M059J (cell line): Measurements from ENCODE around the gene PIK3R2. TPM values are rescaled to one million over a fixed set of nuclear protein-coding genes. Genes with fewer than 3 reads are reported as not detected.
A peak's percentile ranks its signal among the peaks of the same experiment; 100 is the strongest.

Source experiments
- DNase-seq: peaks from one replicate; pipeline ENCODE4 v3.0.0-alpha.2; 2012; ENCODE audit warnings: low read depth
- total RNA-seq: library from RNA; depleted of rRNA; stranded (reverse); fragments of >200 nt; shearing (Covaris generic); gene quantifications from 2 replicates; pipeline ENCODE4 v1.2.3, GENCODE V29; 2014

Gene PIK3R2
- total RNA-seq, 1 experiment from 2014 or later: 21.7 TPM

DNA sequence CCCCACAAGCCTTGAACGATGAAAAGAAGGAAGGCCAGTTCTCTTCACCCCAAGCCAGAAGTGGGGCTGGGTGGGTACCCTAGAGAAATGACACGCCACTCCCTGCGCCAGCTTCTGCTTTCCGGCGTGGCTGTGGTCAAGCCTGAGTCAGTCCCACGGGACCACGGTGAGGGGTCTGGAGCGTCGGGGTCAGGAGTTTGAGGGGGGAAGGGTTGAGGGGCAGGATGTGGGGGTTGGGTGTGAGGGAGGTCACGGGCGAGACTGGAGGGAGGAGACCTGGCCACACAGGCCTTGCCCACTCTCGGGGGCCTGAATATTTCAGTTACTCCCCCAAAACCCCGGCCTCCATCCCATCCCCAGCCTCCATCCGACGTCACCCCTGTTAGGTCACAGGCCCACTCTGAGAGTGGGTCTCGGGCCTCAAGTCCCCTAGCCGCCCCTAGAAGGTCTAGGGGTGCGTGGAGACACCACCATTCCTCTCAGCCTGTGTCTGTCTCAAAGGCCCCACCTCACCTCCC, 20.1 kb downstream of the PIK3R2 start:
- DNase-seq: no peak

DNA sequence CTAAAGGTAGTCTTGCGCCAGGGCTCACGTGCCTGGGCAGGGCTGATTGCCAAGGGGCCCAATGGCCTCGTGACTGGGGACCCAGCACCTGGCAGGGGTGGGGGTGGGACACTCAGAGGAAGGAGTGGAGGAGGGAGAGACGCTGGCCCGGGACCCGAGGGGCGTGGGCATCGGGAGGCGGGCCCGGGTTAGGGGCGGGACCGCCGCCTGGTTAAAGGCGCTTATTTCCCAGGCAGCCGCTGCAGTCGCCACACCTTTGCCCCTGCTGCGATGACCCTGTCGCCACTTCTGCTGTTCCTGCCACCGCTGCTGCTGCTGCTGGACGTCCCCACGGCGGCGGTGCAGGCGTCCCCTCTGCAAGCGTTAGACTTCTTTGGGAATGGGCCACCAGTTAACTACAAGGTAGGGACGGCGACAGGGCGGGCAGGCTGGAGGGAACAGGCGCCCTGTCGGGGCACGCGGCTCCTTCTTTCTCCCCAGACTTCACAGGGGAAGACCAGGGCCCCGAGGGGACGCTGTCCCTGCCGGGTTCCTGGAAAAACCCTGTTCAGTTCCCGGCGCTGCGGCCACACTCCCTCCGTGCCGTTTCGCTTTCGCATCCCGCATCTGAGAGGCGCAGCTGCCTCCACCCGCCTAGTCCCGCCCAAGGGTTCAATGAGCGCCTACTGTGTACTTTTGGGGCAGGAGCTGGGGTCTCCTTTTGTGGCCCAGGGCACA, 20.8 kb downstream of the PIK3R2 start, which contains the start of gene IFI30:
IFI30 (plus strand) TSS at position 242 of the 717 bp plus-strand sequence; CDS start at position 271, 29 bp downstream.
- peak; percentile 69 for DNase-seq

DNA sequence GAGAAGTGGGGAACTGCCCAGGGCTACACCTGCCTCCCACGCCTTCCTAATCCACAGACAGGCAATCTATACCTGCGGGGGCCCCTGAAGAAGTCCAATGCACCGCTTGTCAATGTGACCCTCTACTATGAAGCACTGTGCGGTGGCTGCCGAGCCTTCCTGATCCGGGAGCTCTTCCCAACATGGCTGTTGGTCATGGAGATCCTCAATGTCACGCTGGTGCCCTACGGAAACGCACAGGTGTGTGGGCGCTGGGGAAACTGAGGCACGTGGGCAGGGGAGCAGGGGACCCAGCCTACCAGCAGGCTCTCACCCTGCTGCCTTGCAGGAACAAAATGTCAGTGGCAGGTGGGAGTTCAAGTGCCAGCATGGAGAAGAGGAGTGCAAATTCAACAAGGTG, 22.0 kb downstream of the PIK3R2 start:
- no peak for DNase-seq

DNA sequence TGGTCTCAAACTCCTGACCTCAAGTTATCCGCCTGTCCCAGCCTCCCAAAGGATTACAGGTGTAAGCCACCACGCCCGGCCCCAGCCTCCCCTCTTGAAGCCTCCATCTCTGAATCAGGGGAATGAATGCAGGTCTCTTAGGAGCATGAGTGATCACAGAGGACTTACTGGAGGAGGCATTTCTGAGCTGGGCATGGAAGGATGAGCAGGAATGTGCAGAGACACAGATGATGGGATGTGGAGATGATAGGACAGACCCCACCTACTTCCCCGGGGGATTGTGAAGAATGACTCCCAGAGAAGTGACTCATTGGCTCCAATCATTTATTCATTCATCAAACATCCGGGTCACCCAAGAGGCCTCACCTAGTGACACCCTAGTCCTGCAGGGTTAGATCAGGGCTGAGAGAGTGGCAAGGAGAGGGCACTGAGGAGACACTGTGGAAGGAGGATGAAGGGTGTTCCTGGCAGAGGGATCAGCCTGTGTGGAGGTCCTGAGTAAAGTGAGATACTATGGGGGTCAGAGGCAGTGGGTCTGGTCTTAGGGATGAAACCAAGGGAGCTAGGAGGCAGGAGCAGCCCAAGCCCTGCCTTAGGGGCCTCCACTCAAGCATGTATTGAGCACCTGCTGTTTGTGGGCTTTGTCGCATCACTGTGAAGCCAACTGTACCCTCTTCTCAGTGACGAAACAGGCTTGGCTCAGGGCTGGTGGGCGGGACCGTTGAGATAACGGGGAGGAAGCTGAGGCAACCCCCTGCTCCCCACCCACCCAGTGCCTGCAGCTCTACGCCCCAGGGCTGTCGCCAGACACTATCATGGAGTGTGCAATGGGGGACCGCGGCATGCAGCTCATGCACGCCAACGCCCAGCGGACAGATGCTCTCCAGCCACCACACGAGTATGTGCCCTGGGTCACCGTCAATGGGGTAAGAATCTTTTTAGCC, 23.7 kb downstream of the PIK3R2 start:
- no peak for DNase-seq

DNA sequence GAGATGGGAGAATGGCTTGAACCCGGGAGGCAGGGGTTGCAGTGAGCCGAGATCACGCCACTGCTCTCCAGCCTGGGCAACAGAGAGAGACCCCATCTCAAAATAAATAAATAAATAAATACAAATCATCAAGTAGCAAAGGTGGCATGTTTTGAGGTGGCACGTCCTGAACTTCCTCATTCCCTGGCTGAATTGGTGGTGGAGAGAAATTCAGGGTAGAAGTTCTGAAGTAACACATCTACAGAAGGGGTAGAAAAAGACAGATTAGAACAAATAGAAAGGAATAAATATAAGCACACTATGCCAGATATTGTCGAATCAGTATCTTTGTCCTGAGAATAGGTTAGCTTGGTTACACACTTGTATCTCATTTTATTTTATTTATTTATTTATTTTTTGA, 27.0 kb downstream of the PIK3R2 start:
- no peak for DNase-seq

DNA sequence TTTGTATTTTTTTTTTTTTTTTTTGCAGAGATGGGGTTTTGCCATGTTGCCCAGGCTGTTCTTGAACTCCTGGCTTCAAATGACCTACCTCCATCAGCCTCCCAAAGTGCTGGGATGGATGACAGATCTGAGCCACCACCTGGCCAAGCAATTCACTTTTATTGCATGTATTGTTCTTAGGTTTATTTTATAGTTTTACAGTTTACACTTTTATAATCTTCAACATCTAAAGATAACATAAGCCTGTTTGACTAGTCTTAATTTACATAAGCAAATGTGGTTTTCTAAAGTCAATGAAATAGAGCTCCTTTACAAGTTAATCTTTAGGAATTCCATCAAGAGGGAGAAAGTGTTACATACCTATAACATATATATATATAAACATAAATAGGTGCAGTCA, 30.6 kb downstream of the PIK3R2 start:
- no peak for DNase-seq

DNA sequence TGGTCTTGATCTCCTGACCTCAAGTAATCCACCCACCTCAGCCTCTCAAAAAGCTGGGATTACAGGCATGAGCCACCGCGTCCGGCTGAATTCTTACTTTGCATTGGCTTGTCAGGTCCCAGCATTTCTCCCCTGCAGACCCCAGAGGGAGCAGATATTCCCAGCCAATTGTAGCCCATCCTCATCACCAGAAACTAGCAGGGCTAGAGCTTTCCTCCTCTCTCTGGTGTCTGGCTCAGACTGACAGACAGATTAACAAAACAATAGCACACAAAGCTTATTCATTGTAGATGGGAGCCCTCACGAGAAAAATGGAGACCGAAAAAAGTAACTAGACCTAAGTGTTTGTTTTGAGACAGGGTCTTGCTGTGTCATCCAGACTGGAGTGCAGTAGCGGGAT, 32.6 kb downstream of the PIK3R2 start:
- DNase-seq: no peak

DNA sequence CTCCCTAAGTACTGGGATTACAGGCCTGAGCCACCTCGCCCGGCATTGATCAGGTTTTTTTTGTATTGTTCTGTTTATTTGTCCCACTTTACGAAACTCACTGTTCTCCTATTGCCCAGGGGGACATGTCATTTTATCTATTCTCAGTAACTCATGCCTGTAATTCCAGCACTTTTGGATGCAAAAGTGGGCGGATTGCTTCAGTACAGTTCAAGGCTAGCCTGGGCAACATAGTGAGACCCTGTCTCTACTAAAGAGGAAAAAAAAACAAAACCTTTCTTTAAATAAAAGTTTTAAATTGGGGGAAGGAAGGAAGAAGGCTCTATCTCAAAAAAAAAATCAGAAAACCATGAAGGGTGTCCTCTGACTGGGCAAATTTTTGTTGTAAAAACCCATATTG, 37.3 kb downstream of the PIK3R2 start:
- no peak for DNase-seq

DNA sequence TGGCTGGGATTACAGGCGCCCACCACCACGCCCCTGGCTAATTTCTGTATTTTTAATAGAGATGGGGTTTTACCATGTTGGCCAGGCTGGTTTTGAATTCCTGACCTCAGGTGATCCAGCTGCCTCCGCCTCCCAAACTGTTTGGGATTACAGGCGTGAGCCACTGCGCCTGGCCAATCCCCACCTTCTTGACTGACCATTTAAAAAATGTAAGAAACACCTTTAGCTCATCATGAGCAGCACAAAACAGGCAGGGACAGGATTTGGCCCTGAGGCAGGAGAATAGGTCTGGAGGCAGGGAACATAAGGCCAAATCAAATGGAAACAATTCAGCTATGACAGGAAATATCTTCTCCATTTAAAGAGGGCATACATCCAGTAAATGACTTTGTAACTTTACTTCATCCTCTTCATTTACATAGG, 38.7 kb downstream of the PIK3R2 start:
- no peak for DNase-seq

DNA sequence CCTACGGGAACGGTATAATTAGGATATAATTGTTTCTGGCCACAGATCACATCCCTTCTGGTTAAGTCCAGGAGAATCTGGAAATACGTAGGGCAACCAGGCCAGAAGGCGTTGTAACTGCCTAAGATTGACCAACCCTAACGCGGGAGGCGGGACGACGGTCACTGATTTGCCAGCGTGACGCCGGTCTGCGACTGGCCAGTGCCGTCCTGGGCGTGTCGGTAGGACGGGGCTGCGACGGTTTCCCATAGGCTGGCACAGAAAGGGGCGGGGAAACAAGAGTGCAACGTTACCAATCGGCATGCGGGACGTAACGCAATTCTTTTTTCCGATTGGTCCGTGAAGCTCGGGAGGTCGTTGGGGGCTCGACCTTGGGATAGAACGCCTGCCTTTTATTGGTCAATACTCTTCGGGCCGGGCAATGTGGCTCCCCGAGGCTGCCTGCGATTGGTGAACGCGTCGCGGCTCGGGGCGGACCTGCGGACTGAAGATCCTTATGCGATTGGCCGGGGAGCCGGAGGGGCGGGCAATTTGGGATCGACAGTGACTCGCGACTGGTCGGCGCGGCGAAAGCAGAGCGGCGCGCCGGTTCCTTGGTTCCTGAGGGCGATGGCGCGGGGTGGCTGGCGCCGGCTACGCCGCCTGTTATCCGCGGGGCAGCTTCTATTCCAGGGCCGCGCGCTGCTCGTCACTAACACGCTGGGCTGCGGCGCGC, 39.9 kb downstream of the PIK3R2 start, which contains the start of gene MPV17L2:
MPV17L2 (plus strand) TSS at position 546 of the 715 bp plus-strand sequence; CDS start at position 610, 64 bp downstream.
- peak; percentile 100 for DNase-seq

DNA sequence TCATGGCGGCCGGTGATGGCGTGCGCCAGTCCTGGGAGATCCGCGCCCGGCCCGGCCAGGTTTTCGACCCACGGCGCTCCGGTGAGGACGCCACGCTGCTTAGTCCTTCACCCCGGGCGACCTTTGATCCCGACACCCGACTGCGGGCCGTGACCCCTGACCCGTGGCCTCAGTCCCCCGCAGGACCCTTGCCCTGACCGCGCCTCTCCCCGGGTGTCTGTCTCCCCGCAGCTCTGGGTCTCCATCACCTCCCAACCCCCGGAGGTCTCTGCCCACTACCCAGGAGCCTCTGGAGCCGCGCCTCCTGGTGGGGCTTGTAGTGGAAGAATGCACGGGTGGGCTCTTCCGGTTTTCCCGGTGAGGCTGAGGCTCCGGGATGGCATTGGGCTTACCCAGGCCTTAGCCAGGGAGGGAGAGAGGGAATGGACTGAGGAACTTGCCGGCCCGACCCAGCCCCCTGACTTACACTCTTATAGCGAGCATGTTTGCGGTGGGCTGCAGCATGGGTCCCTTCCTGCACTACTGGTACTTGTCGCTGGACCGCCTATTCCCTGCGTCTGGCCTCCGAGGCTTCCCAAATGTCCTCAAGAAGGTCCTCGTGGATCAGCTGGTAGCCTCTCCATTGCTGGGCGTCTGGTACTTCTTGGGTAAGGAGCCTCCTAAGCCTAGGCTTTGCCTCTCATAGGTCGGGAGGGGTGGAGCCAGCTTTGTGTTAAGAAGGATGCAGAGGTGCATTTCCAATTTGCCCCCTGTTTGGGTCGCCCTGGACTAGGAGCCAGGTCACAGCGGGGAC, 40.6 kb downstream of the PIK3R2 start:
- no peak for DNase-seq

DNA sequence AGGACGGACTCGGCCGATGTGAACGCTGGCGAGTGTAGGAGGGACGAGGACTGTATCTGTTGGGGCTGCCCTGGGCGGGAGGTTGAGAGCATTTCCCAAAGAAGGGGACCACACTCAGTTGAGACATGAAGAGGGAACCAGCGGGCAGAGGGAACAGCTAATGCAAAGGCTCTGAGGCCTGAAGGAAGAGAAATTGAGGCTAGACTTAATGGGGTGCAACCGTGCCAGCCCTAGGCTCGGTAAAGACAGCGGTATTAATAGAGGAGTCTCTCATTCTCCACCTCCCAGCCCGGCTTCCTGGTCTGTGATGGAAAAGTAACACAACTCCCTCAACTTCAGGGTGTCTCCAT, 41.2 kb downstream of the PIK3R2 start:
- no peak for DNase-seq

DNA sequence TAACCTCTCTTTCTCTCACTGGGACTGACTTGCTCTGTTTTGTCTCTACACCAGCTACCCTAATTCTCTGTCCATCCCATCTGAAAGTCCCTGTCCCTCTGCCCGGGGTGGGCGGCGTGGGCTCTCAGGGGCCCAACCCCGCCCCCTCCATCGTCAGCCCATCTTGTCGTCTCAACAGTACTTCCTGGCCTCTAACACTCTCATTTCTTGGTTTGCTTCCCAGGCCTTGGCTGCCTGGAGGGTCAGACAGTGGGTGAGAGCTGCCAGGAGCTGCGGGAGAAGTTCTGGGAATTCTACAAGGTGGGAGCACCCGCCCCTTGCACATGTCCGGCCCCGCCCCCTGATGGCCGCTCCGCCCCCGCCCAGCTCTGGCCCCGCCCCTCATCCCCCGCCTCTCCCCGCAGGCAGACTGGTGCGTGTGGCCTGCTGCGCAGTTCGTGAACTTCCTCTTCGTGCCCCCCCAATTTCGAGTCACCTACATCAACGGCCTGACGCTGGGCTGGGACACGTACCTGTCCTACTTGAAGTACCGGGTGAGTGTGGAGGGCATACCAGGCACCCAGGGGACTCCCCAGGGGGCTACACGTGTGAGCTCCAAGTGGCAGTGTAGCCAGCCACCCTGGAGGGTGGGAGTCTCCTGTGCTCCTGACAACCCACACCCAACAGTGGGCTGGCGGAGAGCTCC, 41.7 kb downstream of the PIK3R2 start:
- DNase-seq: no peak

DNA sequence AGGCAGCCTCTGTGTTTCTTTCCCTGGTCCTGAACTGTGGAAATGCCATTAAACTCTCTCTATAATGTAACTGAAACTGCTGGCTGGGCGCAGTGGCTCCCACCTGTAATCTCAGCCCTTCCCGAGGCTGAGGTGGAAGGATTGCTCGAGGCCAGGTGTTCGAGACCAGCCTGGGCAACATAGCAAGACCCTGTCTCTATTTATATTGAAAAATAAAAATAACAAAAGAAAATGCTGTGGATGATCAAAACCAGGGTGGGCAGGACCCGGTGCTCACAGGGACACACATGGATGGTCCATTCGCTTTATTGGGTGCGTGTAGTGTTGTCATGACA, 43.5 kb downstream of the PIK3R2 start:
- DNase-seq: no peak

DNA sequence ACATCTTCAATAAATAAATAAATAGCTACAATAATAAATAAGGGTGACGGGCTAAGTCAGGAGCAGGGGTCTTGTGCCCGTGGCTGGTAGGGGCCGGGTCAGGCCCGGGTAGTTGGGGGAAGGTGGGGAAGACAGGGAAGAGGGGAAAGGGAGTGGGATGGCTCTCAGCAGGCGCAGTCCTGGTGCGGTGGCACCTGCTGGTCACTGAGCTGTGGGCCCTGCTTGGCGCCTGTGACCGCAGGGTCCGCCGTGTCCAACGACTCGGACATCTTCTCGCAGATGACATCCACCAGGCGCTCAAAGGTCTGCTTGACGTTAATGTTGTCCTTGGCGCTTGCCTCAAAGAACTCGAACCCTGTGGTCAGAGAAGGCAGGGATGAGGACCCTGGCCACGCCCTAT, 44.3 kb downstream of the PIK3R2 start:
- no peak for DNase-seq

DNA sequence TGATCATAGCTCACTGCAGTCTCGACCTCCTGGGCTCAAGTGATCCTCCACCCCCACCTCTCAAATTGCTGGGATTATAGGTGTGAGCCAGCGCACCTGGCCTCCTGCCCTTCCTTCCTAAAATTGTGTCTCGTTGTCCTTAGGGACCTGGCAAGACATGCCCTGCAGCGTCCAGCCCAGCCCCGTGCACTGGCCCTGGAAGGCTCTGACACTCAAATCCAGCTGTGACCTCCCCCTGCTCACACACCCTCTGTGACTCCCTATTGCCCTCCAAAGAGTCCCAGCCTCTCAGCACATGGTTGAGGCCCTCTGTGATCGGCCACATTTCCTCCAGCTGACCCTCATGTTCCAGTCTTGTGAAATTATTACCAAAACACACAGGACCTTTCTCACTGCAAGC, 45.0 kb downstream of the PIK3R2 start:
- DNase-seq: no peak

DNA sequence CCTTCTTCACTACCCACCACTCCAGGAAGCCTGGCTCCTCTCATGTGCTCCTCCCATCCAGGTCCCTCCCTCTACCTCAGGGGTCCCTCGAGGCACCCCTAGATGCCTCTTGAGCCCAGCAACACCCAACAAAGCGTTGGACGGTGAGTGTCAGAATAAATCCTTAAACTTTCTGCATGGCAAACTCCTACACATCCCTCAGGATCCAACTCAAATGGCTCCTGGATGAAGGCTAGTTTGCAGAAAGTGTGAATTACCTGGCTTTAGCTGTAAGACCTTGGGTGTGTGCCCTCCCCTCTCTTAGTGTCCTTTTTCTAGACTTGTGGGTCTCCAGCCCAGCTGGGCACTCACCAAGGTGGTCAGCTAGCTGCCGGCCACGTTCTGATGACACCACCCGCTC, 45.4 kb downstream of the PIK3R2 start:
- DNase-seq: no peak

DNA sequence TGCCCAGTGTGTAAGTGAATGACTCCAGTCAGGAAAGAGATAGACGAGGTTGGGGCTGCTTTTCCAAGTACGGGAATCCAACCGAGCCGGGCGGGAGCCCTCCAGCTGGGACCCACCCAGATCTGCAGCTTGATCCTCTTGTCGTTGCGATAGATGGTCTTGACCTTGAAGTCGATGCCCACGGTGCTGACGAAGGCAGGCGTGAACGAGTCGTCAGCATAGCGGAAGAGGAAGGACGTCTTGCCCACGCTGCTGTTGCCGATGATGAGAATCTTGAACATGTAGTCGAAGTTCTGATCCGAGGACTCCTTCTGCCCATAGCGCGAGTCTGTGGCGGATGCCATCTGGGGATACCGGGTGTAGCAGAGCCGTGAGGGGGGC, 49.4 kb downstream of the PIK3R2 start:
- DNase-seq: no peak

DNA sequence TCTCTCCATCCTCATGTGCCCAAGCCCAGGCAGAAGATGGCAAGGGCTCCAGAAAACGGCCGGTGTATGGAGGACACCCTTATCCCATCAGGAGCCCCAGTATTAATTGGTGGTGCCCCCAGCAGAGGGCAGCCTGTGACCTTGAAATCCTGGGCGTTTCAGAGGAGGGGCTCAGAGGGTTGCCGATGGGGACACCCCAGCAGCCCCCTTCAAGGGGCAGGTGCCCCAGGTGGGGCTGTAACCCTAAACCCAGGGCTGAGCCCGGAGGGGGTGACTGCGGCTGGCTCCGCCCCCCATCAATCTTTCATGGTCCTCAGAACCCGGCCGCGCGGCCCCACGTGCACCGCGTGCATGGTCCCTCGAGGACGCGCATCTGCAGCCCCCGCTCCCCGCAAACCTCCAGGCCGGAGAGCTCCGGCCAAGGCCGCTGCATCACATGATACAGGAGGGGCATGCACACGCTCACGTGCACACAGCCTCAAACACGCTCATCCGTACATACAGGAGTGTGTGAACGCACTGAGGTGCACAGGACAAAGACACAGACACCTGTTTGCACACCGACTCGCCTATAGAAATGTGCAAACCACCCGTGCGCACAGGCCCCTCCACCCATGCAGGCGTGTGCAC, 49.9 kb downstream of the PIK3R2 start:
- DNase-seq: no peak

DNA sequence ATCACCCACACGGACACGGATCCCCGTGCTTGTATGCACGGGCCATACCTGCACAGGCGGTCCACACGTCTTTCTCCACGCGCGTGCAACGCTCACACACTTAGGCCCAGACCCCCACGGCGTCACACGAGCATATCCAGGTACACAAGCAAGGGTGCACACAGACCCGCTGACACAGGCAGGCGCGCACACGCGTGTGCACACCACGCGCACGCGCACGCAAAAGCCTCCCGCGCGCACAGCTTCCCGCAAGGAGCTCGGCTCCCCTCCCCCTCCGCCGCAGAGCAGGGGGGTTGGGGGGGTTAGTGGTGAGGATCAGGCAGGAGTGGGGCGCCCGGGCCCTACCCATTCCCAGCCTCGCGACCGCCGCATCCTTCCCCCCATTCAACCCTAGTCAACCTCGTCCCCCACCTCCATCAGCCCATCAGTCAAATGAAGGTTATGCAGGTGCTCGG, 50.5 kb downstream of the PIK3R2 start:
- no peak for DNase-seq
